Endodermal cell (in vitro differentiated cells): ENCODE measurements around the gene OTOS. TPM values are rescaled to one million over a fixed set of nuclear protein-coding genes. Genes with fewer than 3 reads are reported as not detected.

Experiments
- DNase-seq: peaks from one replicate; pipeline ENCODE4 v3.0.0-alpha.2; 2017
- H3K27ac ChIP-seq: 2 replicates; pipeline ENCODE4 v1.5.1; 2013; ENCODE audit warnings: mild to moderate bottlenecking, low read depth, low read length, moderate library complexity
- H3K27me3 ChIP-seq: 2 replicates; pipeline ENCODE4 v1.6.1; 2013; ENCODE audit warnings: mild to moderate bottlenecking, low read length, moderate library complexity; ENCODE audit not compliant: insufficient read depth, control insufficient read depth, poor library complexity, severe bottlenecking
- H3K36me3 ChIP-seq: 2 replicates; pipeline ENCODE4 v1.7.0; 2013; ENCODE audit warnings: mild to moderate bottlenecking, low read length, moderate library complexity; ENCODE audit not compliant: control insufficient read depth, insufficient read depth
- H3K4me1 ChIP-seq: one replicate; pipeline ENCODE4 v1.7.0; 2013; ENCODE audit warnings: low read length; ENCODE audit not compliant: control insufficient read depth, insufficient read depth
- H3K4me3 ChIP-seq: 2 replicates; pipeline ENCODE4 v1.5.1; 2013; ENCODE audit warnings: mild to moderate bottlenecking, low read length, moderate library complexity
- H3K9ac ChIP-seq: 2 replicates; pipeline ENCODE4 v1.6.1; 2013; ENCODE audit warnings: mild to moderate bottlenecking, low read length, moderate library complexity; ENCODE audit not compliant: poor library complexity, severe bottlenecking; ENCODE audit errors: extremely low read depth
- H3K9me3 ChIP-seq: 2 replicates; pipeline ENCODE4 v1.6.1; 2013; ENCODE audit warnings: mild to moderate bottlenecking, low read length, moderate library complexity; ENCODE audit not compliant: control insufficient read depth
- H3K27ac Mint-ChIP-seq: 2 replicates; pipeline ENCODE4 v1.8.0; 2020; ENCODE audit warnings: mixed read lengths
- H3K27me3 Mint-ChIP-seq: 2 replicates; pipeline ENCODE4 v1.8.0; 2021; ENCODE audit warnings: mild to moderate bottlenecking, mixed read lengths; ENCODE audit not compliant: insufficient read depth
- H3K36me3 Mint-ChIP-seq: 2 replicates; pipeline ENCODE4 v1.8.0; 2020; ENCODE audit warnings: low read depth, mixed read lengths
- H3K4me1 Mint-ChIP-seq: 2 replicates; pipeline ENCODE4 v1.8.0; 2020; ENCODE audit warnings: mixed read lengths
- H3K4me3 Mint-ChIP-seq: 2 replicates; pipeline ENCODE4 v1.8.0; 2020; ENCODE audit warnings: mild to moderate bottlenecking, moderate library complexity, mixed read lengths
- H3K9me3 Mint-ChIP-seq: 2 replicates; pipeline ENCODE4 v1.8.0; 2020; ENCODE audit warnings: mild to moderate bottlenecking, mixed read lengths
- WGBS, 2 experiments: methylation state at CpG; one replicate each; pipeline versions ENCODE4 v1.1.5 to v1.1.7; 2013; ENCODE audit warnings: missing lambda C conversion rate in 2 of 2, mixed read lengths in 1 of 2; ENCODE audit not compliant: insufficient coverage in 1 of 2, insufficient read length in 1 of 2; 5-methylcytosine and 5-hydroxymethylcytosine counted together
- total RNA-seq, 2 donors: library from RNA; stranded (reverse); fragmentation: NEBNext Ultra II Directional in 1 of 2; extraction: Animal tissue kit (Norgen Biotek cat#: 25700) in 1 of 2; gene quantifications; 2 replicates in 1 of 2; 3 replicates in 1 of 2; pipeline ENCODE4 v1.2.1, GENCODE V29; 2021
- TF ChIP-seq, protein P1 (sequence below): fragments of 200-600 bp; sonication (generic); conservative IDR thresholded peaks from 2 replicates; pipeline ENCODE4 v1.5.0; 2021; ENCODE audit warnings: antibody characterized with exemption, mild to moderate bottlenecking

Gene OTOS
- total RNA-seq, 2 donors from 2014 or later, result not detected

DNA sequence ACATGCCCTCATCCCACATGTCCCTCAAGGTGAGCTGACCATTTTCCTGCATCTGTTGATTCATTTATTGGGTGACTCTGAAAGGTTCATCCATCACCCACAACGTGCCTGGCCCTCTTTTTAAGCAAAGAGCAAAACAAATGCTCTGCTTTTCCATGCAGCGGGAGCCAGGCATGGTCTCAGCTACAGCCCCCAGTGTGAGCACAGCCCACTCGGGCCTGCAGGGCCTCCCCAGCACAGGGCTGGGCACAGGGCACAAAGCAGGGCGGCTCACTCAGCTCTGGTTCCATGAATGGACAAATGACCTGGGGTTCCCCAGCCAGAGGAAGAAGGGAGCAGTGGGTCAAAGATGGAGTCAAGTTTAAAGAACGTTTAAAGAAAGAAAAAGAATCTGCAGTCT, 24.1 kb upstream of the OTOS start:
- peak; percentile 20 for DNase-seq
- H3K4me1 ChIP-seq, result no peaks in the 10 kb centered on the region
- Mint-ChIP-seq H3K36me3 (no peaks in the 10 kb centered on the region), H3K9me3 (no peaks in the 10 kb centered on the region), H3K27ac (no peak overlapping the region), H3K4me1 (no peaks in the 10 kb centered on the region), H3K27me3 (peaks cover 5% of the 10 kb centered on the region), H3K4me3 (no peak overlapping the region)
- H3K9me3 ChIP-seq, result no peaks in the 10 kb centered on the region
- no peaks in the 10 kb centered on the region for H3K36me3 ChIP-seq
- 75 to 84% methylated on average over 3 to 5 of the region's 5 CpGs for WGBS, 2 experiments
- no peaks in the 10 kb centered on the region for H3K27me3 ChIP-seq
- TF ChIP-seq, protein P1, sequence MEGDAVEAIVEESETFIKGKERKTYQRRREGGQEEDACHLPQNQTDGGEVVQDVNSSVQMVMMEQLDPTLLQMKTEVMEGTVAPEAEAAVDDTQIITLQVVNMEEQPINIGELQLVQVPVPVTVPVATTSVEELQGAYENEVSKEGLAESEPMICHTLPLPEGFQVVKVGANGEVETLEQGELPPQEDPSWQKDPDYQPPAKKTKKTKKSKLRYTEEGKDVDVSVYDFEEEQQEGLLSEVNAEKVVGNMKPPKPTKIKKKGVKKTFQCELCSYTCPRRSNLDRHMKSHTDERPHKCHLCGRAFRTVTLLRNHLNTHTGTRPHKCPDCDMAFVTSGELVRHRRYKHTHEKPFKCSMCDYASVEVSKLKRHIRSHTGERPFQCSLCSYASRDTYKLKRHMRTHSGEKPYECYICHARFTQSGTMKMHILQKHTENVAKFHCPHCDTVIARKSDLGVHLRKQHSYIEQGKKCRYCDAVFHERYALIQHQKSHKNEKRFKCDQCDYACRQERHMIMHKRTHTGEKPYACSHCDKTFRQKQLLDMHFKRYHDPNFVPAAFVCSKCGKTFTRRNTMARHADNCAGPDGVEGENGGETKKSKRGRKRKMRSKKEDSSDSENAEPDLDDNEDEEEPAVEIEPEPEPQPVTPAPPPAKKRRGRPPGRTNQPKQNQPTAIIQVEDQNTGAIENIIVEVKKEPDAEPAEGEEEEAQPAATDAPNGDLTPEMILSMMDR, result no peak
- no peak overlapping the region for H3K9ac ChIP-seq
- no peak overlapping the region for H3K4me3 ChIP-seq
- no peak overlapping the region for H3K27ac ChIP-seq

DNA sequence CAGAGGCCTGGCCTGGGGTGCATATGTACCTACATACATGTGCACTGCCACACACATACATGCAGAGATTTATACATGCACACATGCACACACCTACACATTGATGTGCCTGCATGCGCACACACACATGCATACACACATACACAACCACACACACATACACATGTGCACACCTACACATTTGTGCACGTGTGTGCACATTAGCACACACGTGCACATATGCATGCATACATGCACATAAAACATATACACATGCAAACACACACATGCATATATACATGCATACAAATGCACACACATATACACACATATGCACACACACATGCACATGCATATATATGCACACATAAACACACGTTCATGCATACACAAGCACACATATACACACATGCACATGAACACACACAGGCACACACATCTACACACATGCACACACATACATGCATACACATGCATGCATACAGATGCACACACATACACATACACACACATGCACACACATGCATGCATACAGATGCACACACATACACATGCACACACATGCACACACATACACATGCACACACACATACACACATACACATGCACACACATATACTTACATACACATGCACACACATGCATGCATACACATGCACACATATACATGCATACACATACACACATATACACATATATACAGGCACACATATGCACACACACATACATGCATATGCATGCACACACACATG, 23.6 kb upstream of the OTOS start:
- no peaks in the 10 kb centered on the region for H3K36me3 ChIP-seq
- no peak overlapping the region for H3K4me3 ChIP-seq
- Mint-ChIP-seq H3K4me1 (no peaks in the 10 kb centered on the region), H3K9me3 (no peaks in the 10 kb centered on the region), H3K27ac (no peak overlapping the region), H3K36me3 (no peaks in the 10 kb centered on the region), H3K4me3 (no peak overlapping the region), H3K27me3 (peaks cover 5% of the 10 kb centered on the region)
- peak; percentile 7 for DNase-seq
- TF ChIP-seq, protein P1, result no peak
- no peaks in the 10 kb centered on the region for H3K9me3 ChIP-seq
- no peaks in the 10 kb centered on the region for H3K27me3 ChIP-seq
- no peak overlapping the region for H3K27ac ChIP-seq
- no peak overlapping the region for H3K9ac ChIP-seq
- 86 to 89% methylated on average over 4 of the region's 4 CpGs for WGBS, 2 experiments
- H3K4me1 ChIP-seq, result no peaks in the 10 kb centered on the region

DNA sequence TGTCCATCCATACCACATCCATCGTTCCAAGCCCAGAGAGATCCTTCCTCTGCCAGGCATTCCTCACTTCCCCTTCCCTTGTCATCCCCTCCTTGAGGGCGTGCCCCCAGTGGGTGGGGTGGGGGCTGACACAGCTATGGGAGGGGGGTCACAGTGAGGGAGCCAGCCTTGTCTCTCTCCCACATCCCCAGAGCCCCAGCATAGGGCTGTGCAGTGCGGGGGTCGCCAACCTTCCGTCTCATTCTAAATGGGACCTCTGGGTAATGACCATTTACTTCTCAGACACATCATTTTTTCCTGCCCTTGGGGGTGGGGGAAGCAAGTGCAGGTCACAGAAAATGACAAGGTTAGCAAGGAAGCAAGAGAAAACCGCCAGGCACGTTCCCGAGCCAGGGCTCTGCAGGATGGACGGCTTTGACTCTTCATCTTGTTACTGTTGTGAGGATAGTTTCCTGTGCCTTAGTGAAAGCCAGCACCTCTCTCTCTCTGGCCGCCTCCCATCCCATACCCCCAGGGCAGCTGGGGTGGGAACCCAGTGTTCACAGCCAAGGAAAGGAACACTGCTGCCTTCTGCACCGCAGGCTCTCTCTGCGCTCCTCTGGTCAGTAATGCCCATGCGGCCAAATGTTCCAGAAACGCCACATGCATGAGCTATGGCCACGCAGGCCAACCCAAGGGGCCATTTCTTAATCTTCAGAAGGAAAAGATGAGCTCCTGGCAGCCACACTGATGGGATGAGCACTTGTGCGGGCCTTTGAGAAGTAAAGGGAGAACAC, 22.7 kb upstream of the OTOS start:
- H3K4me1 Mint-ChIP-seq, result no peaks in the 10 kb centered on the region
- 87 to 96% methylated on average over 5 to 15 of the region's 16 CpGs for WGBS, 2 experiments
- Histone ChIP-seq H3K9ac (no peak overlapping the region), H3K27ac (no peak overlapping the region), H3K4me1 (no peaks in the 10 kb centered on the region), H3K27me3 (no peaks in the 10 kb centered on the region), H3K9me3 (no peaks in the 10 kb centered on the region), H3K36me3 (no peaks in the 10 kb centered on the region), H3K4me3 (no peak overlapping the region)
- H3K36me3 Mint-ChIP-seq, result no peaks in the 10 kb centered on the region
- H3K4me3 Mint-ChIP-seq, result no peak overlapping the region
- H3K9me3 Mint-ChIP-seq, result no peaks in the 10 kb centered on the region
- no peak overlapping the region for H3K27ac Mint-ChIP-seq
- TF ChIP-seq, protein P1, result no peak
- no peak for DNase-seq
- peaks cover 5% of the 10 kb centered on the region for H3K27me3 Mint-ChIP-seq
